Spleen (tissue), 11 donors: Measurements from ENCODE around the gene LINC00305. TPM values are rescaled to one million over a fixed set of nuclear protein-coding genes. Genes with fewer than 3 reads are reported as not detected.

Source experiments
- DNase-seq: peaks from one replicate; pipeline ENCODE4 v3.0.0-alpha.2; 2020
- H3K27ac ChIP-seq, 8 donors: fragments of 200-600 bp; sonication (generic) in 7 of 8; 1 replicate in 4 of 8; 2 replicates in 4 of 8; pipeline versions ENCODE4 v1.5.0 to v1.8.0; 2016 to 2021; ENCODE audit warnings: inconsistent platforms in 4 of 8, mild to moderate bottlenecking in 4 of 8, moderate library complexity in 1 of 8
- H3K27me3 ChIP-seq, 7 donors: fragments of 200-600 bp; sonication (generic) in 6 of 7; replicated peaks in 1 of 7; 1 replicate in 4 of 7; 2 replicates in 3 of 7; pipeline versions ENCODE4 v1.5.0 to v1.8.0; 2016 to 2021; ENCODE audit warnings: inconsistent platforms in 3 of 7, mild to moderate bottlenecking in 1 of 7
- H3K36me3 ChIP-seq, 6 donors: fragments of 200-600 bp; sonication (generic) in 5 of 6; 1 replicate in 4 of 6; 2 replicates in 2 of 6; pipeline versions ENCODE4 v1.5.0 to v1.8.0; 2016 to 2021; ENCODE audit warnings: inconsistent platforms in 2 of 6
- H3K4me1 ChIP-seq, 6 donors: fragments of 200-600 bp; sonication (generic) in 5 of 6; 1 replicate in 3 of 6; 2 replicates in 3 of 6; pipeline versions ENCODE4 v1.5.0 to v1.8.0; 2016 to 2021; ENCODE audit warnings: inconsistent platforms in 3 of 6
- H3K4me3 ChIP-seq, 8 donors: fragments of 200-600 bp; sonication (generic) in 7 of 8; 1 replicate in 4 of 8; 2 replicates in 4 of 8; pipeline versions ENCODE4 v1.5.0 to v1.8.0; 2016 to 2021; ENCODE audit warnings: inconsistent platforms in 4 of 8, mild to moderate bottlenecking in 4 of 8, moderate library complexity in 2 of 8
- H3K9me3 ChIP-seq, 8 donors: fragments of 200-600 bp; sonication (generic) in 7 of 8; 1 replicate in 4 of 8; 2 replicates in 4 of 8; pipeline versions ENCODE4 v1.5.0 to v1.8.0; 2016 to 2021; ENCODE audit warnings: inconsistent platforms in 4 of 8
- CTCF ChIP-seq, 11 experiments: fragments of 200-600 bp in 7 of 11; fragments of 450-650 bp in 4 of 11; sonication (generic) in 4 of 11; IDR thresholded peaks in 8 of 11; conservative IDR thresholded peaks in 3 of 11; 1 replicate in 7 of 11; 2 replicates in 4 of 11; pipeline versions ENCODE4 v1.4.0 to v1.8.0; 2016 to 2021; ENCODE audit warnings: antibody characterized with exemption in 11 of 11, inconsistent platforms in 4 of 11, mild to moderate bottlenecking in 1 of 11
- POLR2A ChIP-seq, 3 donors: fragments of 450-650 bp; IDR thresholded peaks; one replicate each; pipeline ENCODE4 v1.5.1; 2017; ENCODE audit warnings: antibody characterized with exemption in 3 of 3, mild to moderate bottlenecking in 1 of 3
- POLR2AphosphoS5 ChIP-seq, 3 donors: sonication (generic); formaldehyde crosslinking; IDR thresholded peaks; one replicate each; pipeline ENCODE4 v1.5.1; 2017; ENCODE audit warnings: antibody characterized with exemption in 3 of 3
- WGBS, 5 donors: extraction: QIAGEN DNeasy Blood & Tissue Kit in 3 of 5; methylation state at CpG; one replicate each; pipeline versions ENCODE4 v1.1.5 to v1.1.7; 2013 to 2018; 5-methylcytosine and 5-hydroxymethylcytosine counted together
- intact Hi-C: fragments of 100-400 bp; cut with DNase I; formaldehyde crosslinking; loops from one replicate; pipeline ENCODE4 v1.15.0; 2023; ENCODE audit warnings: low total_unique reads
- polyA plus RNA-seq, 3 donors: library from polyadenylated mRNA; stranded (reverse); fragments of 200-250 nt; gene quantifications; one replicate each; pipeline ENCODE4 v1.2.1, GENCODE V29; 2013
- total RNA-seq, 7 donors: library from RNA; depleted of rRNA in 3 of 7; stranded (reverse); fragments of >200 nt in 3 of 7; fragmentation: NEBNext Ultra II Directional in 4 of 7; extraction: Animal tissue kit (Norgen Biotek cat#: 25700) in 4 of 7; gene quantifications; one replicate each; pipeline versions ENCODE4 v1.1.0 to v1.2.1, GENCODE V29; 2016 to 2021
- donor health status: healthy with polysubstance abuse.
- donor health status: DM: no; HTN: no; CAD: no; lungs with moderate emphysema.
- donor health status: DM: no; HTN: no; CAD: no.
- donor health status: Bipolar disorder and iron deficiency.
- donor health status: healthy.
- donor health status: DM: no; HTN: no; CAD: no.
- donor health status: DM: yes; HTN: yes; CAD: no.

LINC00305 gene
- total and polyA plus RNA-seq, 10 donors, result not detected

DNA sequence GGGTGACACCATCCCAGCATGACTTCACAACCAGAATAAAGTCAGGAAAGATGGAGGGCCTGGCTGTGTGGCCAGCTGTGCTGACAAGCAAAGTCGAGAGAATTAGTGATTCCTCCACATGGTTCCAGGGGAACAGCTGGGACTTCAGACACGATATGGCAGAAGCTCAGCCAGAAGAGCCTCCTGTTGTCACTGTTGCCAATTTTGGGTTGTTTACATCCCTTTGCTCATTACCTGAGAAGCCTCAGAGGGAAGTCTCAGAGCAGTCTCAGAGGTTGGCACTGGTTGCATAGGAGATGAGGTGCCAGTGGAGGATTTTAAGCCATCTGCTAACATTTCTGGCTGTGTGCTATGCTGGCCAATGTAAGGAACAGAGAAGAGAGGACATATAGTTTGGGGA, 16.0 kb downstream of the LINC00305 start:
- DNase-seq, result no peak
- Histone ChIP-seq H3K27ac (no peak overlapping the region), H3K36me3 (no peaks in the 10 kb centered on the region), H3K27me3 (no peaks in the 10 kb centered on the region), H3K9me3 (no peaks in the 10 kb centered on the region), H3K4me3 (no peak overlapping the region), H3K4me1 (no peaks in the 10 kb centered on the region)
- TF ChIP-seq POLR2A (IDR thresholded peaks at IDR 0.05) (no peak), CTCF (IDR thresholded peaks at IDR 0.05 in 8 of 11, conservative IDR thresholded peaks at IDR 0.05 in 3 of 11) (no peak), POLR2AphosphoS5 (IDR thresholded peaks at IDR 0.05) (no peak)
- intact Hi-C loops, result no loop called here
- 75 to 100% (median 79%) methylated on average over 2 of the region's 2 CpGs for WGBS, 5 donors

DNA sequence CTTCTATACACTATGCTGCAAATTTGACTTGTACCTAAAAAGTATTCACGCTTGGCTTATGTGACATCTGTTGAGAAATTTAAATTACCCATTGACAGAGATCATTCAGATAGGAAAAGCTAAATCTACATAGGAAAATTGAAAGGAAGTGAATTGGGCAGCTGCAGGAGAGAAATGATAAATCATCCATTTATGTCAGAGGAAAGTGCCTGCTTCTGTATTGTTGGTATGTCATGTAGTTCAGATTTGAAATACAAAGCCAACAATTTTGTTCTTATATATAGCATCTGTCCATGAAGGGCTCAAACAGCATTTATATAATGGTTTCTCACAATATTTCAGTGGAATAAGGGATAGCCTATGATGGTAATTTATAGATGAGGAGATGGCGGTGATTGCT, 17.6 kb downstream of the LINC00305 start:
- H3K4me1 ChIP-seq, result no peaks in the 10 kb centered on the region
- no peak for TF ChIP-seq CTCF (IDR thresholded peaks at IDR 0.05 in 8 of 11, conservative IDR thresholded peaks at IDR 0.05 in 3 of 11)
- no peak for TF ChIP-seq POLR2AphosphoS5 (IDR thresholded peaks at IDR 0.05)
- no peak for TF ChIP-seq POLR2A (IDR thresholded peaks at IDR 0.05)
- H3K27me3 ChIP-seq, result no peaks in the 10 kb centered on the region
- H3K4me3 ChIP-seq, result no peak overlapping the region
- H3K9me3 ChIP-seq, result no peaks in the 10 kb centered on the region
- WGBS, 5 donors, result 78 to 93% (median 87%) methylated on average over 2 of the region's 2 CpGs
- no peak overlapping the region for H3K27ac ChIP-seq
- no peaks in the 10 kb centered on the region for H3K36me3 ChIP-seq
- DNase-seq, result no peak
- intact Hi-C loops, result no loop called here

- 66 to 83% (median 76%) methylated on average over 2 of the region's 2 CpGs for WGBS, 5 donors
- Histone ChIP-seq H3K4me1 (no peaks in the 10 kb centered on the region), H3K4me3 (no peak overlapping the region), H3K27me3 (no peaks in the 10 kb centered on the region), H3K9me3 (no peaks in the 10 kb centered on the region), H3K27ac (no peak overlapping the region), H3K36me3 (no peaks in the 10 kb centered on the region)
- intact Hi-C loops, result no loop called here
- DNase-seq, result no peak
- TF ChIP-seq CTCF (IDR thresholded peaks at IDR 0.05 in 8 of 11, conservative IDR thresholded peaks at IDR 0.05 in 3 of 11) (no peak), POLR2AphosphoS5 (IDR thresholded peaks at IDR 0.05) (no peak), POLR2A (IDR thresholded peaks at IDR 0.05) (no peak)
Observed at GRCh38 chr18:64127172-64127571, 21.7 kb downstream of the LINC00305 start.

DNA sequence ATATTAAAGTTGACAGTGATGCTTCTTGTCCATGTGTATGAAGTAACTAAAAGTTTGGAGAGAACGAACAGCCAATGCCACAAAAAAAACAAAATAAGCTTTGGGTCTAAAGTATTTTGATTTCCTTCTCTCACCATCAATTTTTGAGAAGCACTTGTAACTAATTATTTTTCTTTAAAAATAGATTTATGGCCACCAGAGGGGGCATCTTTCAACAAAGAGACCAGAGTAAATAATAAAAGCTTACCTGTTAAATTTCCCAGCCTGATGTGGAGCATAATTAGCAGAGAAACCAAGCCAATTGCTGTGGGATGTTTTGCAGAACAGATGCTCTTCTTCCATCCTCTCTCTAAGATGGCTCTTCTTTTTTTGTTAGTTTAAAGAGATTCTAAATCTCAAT, 29.0 kb downstream of the LINC00305 start:
- Histone ChIP-seq H3K4me3 (no peak overlapping the region), H3K9me3 (no peaks in the 10 kb centered on the region), H3K27ac (no peak overlapping the region), H3K36me3 (no peaks in the 10 kb centered on the region), H3K27me3 (no peaks in the 10 kb centered on the region), H3K4me1 (no peaks in the 10 kb centered on the region)
- no peak for TF ChIP-seq POLR2AphosphoS5 (IDR thresholded peaks at IDR 0.05)
- no peak for TF ChIP-seq CTCF (IDR thresholded peaks at IDR 0.05 in 8 of 11, conservative IDR thresholded peaks at IDR 0.05 in 3 of 11)
- TF ChIP-seq POLR2A (IDR thresholded peaks at IDR 0.05), result no peak
- WGBS, 5 donors, result 64 to 90% (median 76%) methylated on average over 1 of the region's 1 CpG
- DNase-seq, result no peak
- intact Hi-C loops, result no loop called here
